Activated naive CD4-positive, alpha-beta T cell treated with anti-CD3 and anti-CD28 coated beads, Interleukin-2, amount 50 U/mL, for 72 hours (primary cell): ENCODE measurements around the gene C12orf50. TPM values are rescaled to one million over a fixed set of nuclear protein-coding genes. Genes with fewer than 3 reads are reported as not detected.

Source experiments
- ATAC-seq, 2 donors: fragments of 150-1000 bp; cut with Tn5 transposase; 2 replicates each; pipeline ENCODE4 v1.10.0; 2021; ENCODE audit warnings: mild to moderate bottlenecking in 2 of 2, moderate library complexity in 2 of 2
- DNase-seq, 2 donors: peaks; one replicate each; pipeline ENCODE4 v3.0.0; 2021 to 2022; ENCODE audit warnings: low spot score in 2 of 2
- H3K27ac Mint-ChIP-seq, 2 donors: one replicate each; pipeline ENCODE4 v1.8.0; 2022; ENCODE audit warnings: mild to moderate bottlenecking in 2 of 2, mixed read lengths in 2 of 2
- H3K36me3 Mint-ChIP-seq, 2 donors: one replicate each; pipeline ENCODE4 v1.8.0; 2022; ENCODE audit warnings: mixed read lengths in 2 of 2
- H3K9me3 Mint-ChIP-seq, 2 donors: one replicate each; pipeline ENCODE4 v1.8.0; 2022; ENCODE audit warnings: mixed read lengths in 2 of 2
- total RNA-seq, 2 donors: library from RNA; stranded (reverse); gene quantifications; one replicate each; pipeline ENCODE4 v1.2.3, GENCODE V29; 2022

Gene C12orf50
- total RNA-seq, 2 donors from 2014 or later, result 0.07 to 0.18 TPM

DNA sequence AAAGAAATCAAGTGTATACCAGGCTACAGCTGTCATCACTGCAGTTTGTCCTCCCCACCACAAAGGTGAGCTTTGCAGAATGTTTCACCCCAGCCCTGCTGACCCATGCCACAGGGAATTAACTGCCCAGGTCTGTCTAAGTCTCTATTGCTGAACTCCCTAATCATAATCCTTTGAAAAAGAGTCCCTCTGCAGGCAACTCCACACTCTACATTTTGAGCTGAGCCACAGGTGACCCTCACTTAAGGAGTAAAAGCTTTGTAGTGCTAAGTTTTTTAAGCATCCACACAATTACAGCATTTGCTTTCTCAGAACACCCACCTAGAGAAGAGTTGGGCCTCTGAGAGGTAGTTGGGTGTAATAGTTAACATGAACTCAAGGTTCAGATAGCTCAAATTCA, 90.0 kb downstream of the C12orf50 start:
- Mint-ChIP-seq H3K27ac (no peak overlapping the region), H3K36me3 (no peaks in the 10 kb centered on the region), H3K9me3 (peaks cover 8 to 10% of the 10 kb centered on the region in 2 donors)
- DNase-seq, result no peak
- no peak for ATAC-seq

DNA sequence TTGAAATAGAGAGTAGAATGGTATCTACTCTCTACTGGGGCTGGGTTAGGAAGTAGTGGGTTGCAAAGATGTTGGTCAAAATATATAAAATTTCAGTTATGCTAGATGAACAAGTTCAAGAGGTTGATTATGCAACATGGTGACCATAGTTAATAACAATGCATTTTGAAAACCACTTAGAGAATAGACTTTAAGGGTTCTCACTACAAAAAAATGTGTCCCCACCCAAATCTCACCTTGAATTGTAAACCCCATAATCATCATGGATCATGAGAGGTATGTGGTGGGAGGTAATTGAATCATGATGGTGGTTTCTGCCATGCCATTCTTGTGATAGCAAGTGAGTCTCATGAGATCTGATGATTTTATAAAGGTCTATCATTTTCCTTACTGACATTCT, 94.0 kb downstream of the C12orf50 start:
- DNase-seq, result no peak

DNA sequence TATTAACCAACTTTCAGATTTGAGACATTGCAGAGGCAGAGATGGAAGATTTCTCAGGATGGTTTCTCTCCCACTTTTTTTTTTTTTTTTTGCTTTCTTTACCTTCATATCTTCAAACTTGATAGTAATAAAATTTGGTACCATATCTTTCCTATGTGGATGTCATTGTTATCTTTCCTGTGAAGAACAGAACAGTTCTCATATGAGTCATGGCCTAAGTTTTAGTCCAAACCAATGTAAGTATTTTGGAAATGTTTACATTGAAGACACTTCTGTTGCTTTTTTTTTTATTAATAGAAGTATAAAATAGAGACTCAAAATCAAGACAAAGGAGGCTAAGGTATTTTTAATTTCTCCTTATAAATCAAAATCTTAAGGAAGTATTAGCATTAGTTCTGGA, 95.2 kb downstream of the C12orf50 start:
- Mint-ChIP-seq H3K36me3 (no peaks in the 10 kb centered on the region), H3K27ac (no peak overlapping the region), H3K9me3 (peaks cover 10 to 19% of the 10 kb centered on the region in 2 donors)
- DNase-seq (no peak), ATAC-seq (no peak)

More for the DNA sequence above, 94.0 kb downstream of the C12orf50 start:
- H3K9me3 Mint-ChIP-seq, result peaks cover 8 to 19% of the 10 kb centered on the region in 2 donors
- no peak for ATAC-seq
- no peak overlapping the region for H3K27ac Mint-ChIP-seq
- no peaks in the 10 kb centered on the region for H3K36me3 Mint-ChIP-seq

DNA sequence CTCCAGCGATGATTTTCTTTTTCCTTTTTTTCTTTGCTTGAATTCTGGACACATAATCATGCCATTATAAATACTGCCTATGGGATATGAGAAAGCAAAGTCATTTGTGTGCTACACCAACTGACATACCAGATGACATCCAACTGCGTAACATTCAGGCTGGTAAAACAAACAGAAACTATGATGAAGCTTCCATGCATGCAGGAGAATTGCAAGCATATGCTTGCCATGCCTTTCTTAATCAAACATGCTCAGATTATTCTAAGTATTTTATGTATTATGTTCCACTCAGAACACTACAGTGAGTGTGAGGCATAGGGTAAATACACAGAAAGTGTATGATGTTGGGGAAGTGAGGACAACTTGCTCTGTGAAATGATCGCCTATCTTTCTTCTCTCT, 97.4 kb downstream of the C12orf50 start:
- ATAC-seq, result no peak
- peaks cover 12 to 19% of the 10 kb centered on the region in 2 donors for H3K9me3 Mint-ChIP-seq

DNA sequence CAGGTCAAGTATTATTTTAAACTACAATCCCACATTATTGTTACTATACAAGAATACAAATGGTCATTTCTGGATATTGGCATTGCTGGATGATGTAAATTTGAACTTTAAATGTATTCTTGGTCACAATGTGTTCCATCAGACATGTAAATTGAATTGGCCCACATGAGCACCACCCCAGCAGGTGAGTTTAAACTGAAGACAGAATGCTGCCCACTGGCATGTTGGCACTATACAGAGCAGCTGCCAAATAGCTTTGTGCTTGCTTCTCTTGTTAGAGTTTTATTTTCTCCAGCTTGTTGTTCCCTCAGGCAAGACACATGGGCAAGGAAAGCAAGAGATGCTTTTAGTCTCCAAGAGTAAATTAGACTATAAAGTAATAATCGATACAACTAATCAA, 98.6 kb downstream of the C12orf50 start:
- DNase-seq (no peak), ATAC-seq (no peak)
- Mint-ChIP-seq H3K27ac (no peak overlapping the region), H3K9me3 (peaks cover 5 to 12% of the 10 kb centered on the region in 2 donors), H3K36me3 (no peaks in the 10 kb centered on the region)

More for the DNA sequence above, 97.4 kb downstream of the C12orf50 start:
- DNase-seq, result no peak
- Mint-ChIP-seq H3K27ac (no peak overlapping the region), H3K36me3 (no peaks in the 10 kb centered on the region)

Other genes with a start within 250 kb of the C12orf50 start
- 10 to 100 TPM; 10.3 to 15.7 TPM for gene CEP290, start 112.7 kb upstream of the C12orf50 start, total RNA-seq
- gene TMTC3, start 112.9 kb upstream of the C12orf50 start, total RNA-seq, result 1 to 10 TPM; 4.1 to 4.5 TPM